Measurements from ENCODE around the gene NOVA2.

Gene NOVA2

DNA sequence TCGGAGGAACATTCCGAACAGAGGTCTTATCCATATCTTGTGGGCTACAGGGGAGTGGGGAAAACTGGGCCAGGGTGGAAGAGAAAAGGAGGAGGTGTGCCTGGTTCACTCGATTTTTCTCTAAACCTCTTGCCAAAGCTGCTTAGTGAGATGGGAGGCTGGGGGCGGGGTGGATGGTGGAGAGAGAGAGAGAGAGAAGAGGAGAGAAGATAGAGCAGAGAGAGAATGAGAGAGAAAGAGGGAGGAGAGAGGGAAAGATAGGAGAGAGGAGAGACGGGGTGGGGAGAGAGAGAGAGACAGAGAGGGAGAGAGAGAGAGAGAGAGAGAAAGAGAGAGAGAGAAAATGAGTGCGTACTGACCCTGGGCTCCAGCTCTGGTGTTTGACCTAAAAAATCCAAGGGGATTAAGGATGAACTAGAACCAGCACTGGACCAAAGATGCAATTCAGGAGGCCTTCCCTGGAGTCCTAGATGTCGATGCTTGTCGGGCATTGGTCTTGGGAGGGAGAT, 14.1 kb downstream of the NOVA2 start:
- no peak for DNase-seq

DNA sequence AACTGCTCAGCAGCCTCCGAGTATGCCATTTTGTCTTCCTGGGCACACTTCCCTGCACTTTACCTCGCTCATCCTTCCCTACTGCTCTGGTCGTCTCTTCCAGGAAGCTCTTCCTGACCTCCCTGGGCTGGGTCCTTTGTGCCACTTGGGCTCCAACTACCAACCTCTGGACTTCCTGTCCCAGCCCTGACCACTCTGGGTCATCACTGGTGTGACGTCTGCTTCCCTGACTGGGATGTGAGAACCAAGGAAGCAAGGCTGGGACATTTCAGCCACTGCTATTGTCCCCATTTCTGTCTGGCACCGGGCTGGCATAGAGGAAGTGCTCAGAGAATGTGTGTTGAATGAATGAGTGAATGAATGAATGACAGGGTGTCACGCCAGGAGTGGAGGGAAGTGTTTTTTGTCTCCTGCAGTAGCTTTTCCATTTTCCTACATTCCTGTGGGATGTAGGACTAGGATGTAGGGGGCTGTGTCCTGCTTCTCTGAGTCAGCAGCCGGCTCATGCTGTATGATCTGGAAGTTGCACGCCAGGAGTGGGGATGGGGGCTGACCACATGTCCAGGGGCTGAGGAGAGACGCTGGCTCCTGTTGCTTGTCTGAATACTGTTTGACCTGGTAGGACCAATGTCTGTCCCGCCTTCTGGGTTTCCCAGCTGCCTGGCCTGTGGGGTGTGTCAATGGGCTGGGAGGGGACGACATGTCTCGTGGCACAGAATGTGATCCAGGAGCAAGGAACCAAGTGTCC, 14.7 kb downstream of the NOVA2 start:
- DNase-seq = no peak

DNA sequence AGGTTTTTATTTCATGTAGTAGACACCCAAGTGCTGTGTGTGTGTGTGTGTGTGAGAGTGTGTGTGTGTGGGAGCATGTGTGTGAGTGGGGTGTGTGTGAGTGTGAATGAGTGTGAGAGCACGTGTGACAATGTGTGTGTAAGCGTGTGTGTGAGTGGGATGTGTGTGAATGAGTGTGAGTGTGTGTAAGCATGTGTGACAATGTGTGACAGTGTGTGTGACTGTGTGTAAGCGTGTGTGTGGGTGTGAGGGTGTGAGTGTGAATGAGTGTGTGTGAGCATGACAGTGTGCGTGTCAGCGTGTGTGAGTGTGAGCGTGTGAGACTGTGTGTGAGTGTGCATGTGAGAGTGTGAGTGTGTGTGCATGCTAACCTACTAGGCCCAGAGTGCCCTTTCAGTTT, 15.3 kb downstream of the NOVA2 start:
- DNase-seq = no peak

DNA sequence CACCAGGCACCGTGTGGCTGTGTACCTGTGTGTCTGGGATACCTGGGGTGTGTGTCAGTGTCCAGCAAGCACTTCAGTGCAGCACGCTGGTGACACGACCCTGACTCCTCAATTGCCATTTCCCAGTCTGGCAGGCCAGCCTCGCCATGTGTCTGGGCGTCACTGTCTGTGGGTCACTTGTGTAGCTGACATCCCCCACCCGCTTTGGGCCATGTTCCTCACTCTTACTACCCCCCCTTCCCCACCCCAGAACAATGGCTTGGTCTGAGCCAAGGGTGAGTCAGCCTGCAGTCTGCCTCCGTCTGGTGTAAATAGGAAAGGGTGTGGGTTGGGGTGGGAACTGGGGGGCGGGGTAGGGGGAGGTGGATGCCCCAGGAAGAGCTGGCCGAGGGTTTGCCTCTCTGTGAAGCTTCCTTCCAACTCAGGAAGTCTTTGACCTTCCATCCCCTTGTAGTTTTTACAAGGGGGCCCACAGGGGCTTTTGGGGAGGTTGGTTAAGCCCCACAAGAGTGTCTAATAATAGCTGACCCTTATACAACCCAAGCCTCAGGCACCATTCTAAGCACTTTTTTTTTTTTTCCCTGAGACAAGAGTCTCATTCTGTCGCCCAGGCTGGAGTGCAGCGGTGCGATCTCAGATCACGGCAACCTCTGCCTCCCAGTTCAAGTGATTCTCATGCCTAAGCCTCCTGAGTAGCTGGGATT, 17.6 kb downstream of the NOVA2 start:
- DNase-seq = no peak

- no peak for DNase-seq
Measured at GRCh38 chr19:45954156-45954555, 19.5 kb downstream of the NOVA2 start.

DNA sequence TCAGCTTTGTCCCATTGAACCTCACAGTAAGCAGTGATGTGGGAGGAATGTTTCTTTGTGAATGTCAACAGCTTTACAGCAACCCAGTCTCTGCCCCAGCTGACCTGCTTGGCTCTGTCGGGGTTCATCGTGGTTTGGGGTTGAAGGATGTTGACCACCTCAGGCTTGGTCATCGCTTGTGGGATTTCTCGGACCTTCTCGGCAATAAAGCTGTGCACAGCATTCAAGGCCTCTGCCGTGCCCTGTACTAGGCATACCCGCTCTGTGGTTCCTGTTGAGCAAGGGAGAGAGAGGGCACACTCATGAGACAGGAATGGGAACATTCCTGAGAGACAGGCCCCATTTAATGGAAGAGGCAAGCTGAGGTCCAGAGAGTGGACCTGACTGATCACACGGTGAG, 20.0 kb downstream of the NOVA2 start:
- no peak for DNase-seq

- DNase-seq = no peak
Measured at GRCh38 chr19:45952686-45953505, 20.8 kb downstream of the NOVA2 start.

DNA sequence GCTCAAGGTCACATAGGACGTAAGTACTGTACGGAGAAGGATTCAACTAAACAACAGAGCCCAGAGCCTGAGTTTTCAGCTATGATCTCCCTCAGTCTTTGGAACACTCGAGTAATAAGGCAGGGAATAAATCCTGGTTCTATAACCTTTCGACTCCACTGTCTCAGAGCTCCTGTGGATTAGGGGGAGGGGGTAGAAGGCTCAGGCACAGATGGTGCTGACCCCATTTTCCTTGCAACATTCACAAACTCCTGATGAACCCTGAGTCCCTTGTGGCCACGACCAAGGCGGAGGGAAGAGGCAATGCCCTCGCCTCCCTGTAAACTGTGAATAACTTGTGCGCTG, 21.4 kb downstream of the NOVA2 start:
- DNase-seq = no peak

DNA sequence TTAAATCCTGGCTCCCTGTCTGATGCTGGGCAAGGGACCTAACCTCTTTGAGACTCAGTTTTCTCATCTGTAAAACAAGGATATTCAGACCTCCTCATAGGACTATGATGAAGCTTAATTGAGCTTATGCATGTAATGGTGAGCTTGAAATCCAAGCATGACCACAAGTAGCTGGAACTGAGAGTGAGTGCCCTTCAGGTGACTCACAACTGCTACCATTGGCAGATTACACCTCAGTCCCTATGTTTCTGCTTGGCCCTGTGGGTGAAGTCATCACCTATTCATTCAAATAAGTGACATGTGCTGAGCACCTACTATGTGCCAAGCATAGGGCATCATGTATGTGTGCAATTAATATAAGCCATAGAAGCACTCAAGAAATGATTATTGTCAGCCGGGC, 25.7 kb downstream of the NOVA2 start:
- DNase-seq = no peak

DNA sequence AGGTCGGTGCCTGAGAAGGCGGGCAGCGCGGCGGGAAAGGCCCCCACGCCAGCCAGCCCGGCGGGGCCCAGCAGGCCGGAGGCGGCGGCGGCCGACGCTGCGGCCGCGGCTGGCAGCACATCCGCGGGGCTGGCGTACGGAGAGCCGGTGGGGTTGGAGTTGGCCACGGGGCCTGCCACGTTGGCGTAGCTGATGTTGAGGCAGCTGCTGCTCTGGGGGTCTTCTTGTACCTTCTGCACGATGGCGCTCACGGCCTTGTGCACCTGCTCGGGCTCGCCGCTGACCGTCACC, 33.2 kb downstream of the NOVA2 start:
- no peak for DNase-seq

- no peak for DNase-seq
Measured at GRCh38 chr19:45939792-45940514, 33.7 kb downstream of the NOVA2 start.

GRCh38 chr19:45938733-45939319, 34.8 kb downstream of the NOVA2 start:
- no peak for DNase-seq

DNA sequence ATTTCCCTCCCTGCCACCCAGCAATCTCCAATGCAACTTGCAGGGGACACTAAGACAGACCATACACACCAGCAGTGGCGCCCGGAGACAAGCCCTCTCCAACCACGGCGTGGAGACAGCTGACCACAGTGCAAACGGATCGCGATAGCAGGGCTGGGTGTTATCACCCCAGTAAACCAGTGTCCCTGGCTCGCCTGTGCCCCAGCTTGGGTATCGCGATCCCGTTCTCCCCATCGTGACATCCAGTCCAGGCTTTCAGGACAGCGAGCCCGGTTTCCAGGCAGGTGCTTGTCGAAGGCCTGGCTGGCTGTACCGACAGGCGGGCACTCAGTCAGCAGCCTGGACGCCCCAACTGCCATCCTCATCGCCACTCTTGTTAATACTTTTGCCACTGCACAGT, 38.4 kb downstream of the NOVA2 start:
- DNase-seq = no peak

DNA sequence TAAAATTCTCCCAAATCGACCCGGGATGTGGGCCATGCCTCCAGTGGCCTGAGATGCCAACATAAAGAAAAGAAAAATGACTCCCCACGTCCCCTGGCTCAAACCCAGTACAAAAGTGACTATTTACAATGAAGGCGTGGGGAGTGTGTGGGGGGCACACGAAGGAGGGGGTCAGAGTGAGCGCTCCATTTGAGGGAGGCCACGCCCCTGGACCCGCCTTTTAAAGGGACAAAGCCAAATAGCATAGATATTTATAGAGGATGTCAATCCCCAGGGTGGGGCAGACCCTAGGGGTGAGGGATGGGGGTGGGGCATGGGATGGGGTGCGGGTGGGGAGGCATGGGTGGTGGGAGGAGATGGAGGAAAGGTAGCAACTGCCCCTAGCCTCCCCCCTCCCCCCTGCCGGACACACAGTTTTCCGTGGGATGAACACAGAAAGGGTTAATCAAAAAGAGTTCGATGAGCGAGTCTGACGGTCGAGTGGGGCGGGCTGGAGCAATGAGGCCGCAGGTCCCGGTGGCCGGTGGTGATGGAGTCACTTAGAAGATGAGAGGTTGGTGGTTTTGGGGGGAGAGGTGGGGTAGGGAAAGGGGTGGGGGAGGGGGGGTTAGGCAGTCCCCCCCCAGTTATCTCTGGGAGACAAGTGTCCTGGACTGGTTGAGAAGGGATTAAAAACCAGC, 39.0 kb downstream of the NOVA2 start:
- DNase-seq = no peak

GRCh38 chr19:45933759-45934158, 39.9 kb downstream of the NOVA2 start:
- DNase-seq = no peak

GRCh38 chr19:45931055-45931454, 42.6 kb downstream of the NOVA2 start:
- no peak for DNase-seq

GRCh38 chr19:45929247-45929646, 44.4 kb downstream of the NOVA2 start:
- DNase-seq = no peak

DNA sequence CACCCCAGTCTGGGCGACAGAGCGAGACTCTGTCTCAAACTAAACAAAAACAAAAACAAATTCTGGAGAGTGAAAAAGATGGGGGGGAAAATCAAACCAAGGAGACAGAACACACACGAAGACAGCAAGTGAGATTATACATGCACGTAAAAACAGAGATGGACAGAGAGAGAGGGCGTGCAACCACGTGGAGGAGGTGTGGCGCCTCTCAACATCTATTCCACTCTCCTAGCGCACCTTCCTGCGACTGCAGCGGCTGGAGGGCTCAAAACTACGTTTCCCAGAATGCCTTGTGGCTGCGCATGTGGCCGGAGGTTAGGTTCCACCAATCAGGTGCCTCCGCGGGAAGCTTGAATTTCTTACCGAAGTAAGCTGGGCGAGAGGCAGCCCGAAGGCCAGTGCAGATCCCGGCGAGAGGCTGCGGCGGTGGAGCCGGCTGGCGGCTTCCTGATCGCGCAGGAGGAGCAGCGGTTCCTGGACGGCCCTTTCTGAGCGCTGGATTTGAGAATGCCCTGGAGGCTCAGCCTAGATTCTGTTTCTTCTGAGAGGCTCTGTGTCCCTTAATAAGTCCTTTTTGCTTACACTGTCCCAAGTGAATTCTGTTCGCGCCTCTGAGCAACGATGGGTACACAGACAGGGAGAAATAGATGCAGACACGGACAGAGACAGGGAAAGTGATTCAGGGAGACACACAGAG, 46.0 kb downstream of the NOVA2 start:
- peak; percentile 90 for DNase-seq

GRCh38 chr19:45924891-45925447, 48.7 kb downstream of the NOVA2 start:
- no peak for DNase-seq

DNA sequence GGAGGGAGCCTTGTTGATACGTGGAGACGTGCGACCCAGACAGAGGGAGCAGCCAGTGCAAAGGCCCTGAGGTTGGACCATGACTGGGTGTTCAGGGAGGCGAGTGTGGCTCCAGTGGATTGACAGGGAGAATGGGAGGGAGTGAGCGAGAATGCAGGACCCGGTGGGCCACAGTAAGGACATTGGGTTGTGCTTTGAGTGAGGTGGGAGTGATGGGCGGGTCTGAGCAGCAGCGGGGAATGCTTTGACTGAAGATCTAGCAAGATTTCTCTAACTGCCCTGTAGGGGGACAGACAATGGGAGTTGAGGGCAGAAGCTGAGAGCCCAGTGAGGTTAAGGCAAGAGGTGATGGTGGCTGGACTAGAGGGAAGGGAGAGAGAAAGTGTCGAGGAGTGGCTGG, 51.4 kb downstream of the NOVA2 start:
- DNase-seq = no peak

DNA sequence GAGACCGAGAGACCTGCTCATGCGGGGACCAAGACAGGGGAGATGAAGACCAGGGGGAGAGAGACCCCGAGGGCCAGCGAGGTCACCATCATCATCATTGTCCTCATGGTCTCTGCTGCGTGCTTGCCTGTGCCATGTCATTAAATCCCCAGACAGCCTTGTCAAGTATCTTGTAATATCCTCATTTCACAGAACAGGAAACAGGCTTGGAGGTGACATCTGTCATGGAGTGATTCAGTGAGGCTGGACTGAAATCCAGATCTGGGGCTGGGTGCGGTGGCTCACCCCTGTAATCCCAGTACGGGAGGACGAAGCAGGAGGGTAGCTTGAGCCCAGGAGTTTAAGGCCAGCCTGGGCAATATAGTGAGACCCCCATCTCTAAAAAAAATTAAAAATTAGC, 53.2 kb downstream of the NOVA2 start:
- DNase-seq = no peak

All from NCI-H1694 (cell line).